SIG-M5 treated with dmso at 0.1 percent for 504 hours (cell line): ENCODE results near the gene ZGPAT.

ENCODE experiments used
- DNase-seq: peaks from one replicate; lab custom pipeline; 2025; ENCODE audit not compliant: unreplicated experiment; lab: John Stamatoyannopoulos, UW

The ZGPAT gene

GRCh38 chr20:63778034-63778752 is 70.4 kb downstream of the ZGPAT start:
- DNase-seq, result no peak

- no peak for DNase-seq
These were observed 71.0 kb downstream of the ZGPAT start for GRCh38 chr20:63778857-63779256.

- no peak for DNase-seq
These were observed 73.3 kb downstream of the ZGPAT start for GRCh38 chr20:63781181-63781580.

- peak; percentile 37 for DNase-seq
These were observed 74.2 kb downstream of the ZGPAT start for GRCh38 chr20:63782051-63782471.

- DNase-seq, result no peak
These were observed 74.7 kb downstream of the ZGPAT start for GRCh38 chr20:63782521-63782971.

- DNase-seq, result no peak
These were observed 76.1 kb downstream of the ZGPAT start for GRCh38 chr20:63783970-63784369.

- no peak for DNase-seq
These were observed 77.9 kb downstream of the ZGPAT start for GRCh38 chr20:63785691-63786131.
